Measurements from ENCODE around the gene GP1BA.
A peak's percentile ranks its signal among the peaks of the same experiment; 100 is the strongest.

The GP1BA gene

GRCh38 chr17:4980644-4981216, 48.7 kb downstream of the GP1BA start:
- peak overlapping the region in 1 of 2 experiments; percentile 3 for H3K4me3 ChIP-seq (ENCODE audit: low read depth in 1 of 2, low read length in 1 of 2)
- peak; percentile 79 for TF ChIP-seq CTCF (IDR thresholded peaks at IDR 0.05)
- peaks cover 72% of the 10 kb centered on the region for H3K36me3 ChIP-seq
- peaks cover 39 to 44% of the 10 kb centered on the region in 2 experiments for H3K4me1 ChIP-seq (ENCODE audit: control insufficient read depth in 1 of 2, insufficient read depth in 1 of 2, low read depth in 1 of 2, low read length in 1 of 2)
- no peaks in the 10 kb centered on the region for H3K9me3 ChIP-seq
- H3K27ac ChIP-seq: peak overlapping the region; percentile 96
- no peaks in the 10 kb centered on the region for H3K27me3 ChIP-seq

GRCh38 chr17:4982305-4982704, 50.2 kb downstream of the GP1BA start:
- H3K9me3 ChIP-seq: no peaks in the 10 kb centered on the region
- H3K4me3 ChIP-seq (ENCODE audit: low read depth in 1 of 2, low read length in 1 of 2): no peak overlapping the region
- H3K36me3 ChIP-seq: peaks cover 56% of the 10 kb centered on the region
- H3K27me3 ChIP-seq: no peaks in the 10 kb centered on the region
- no peak for TF ChIP-seq CTCF (IDR thresholded peaks at IDR 0.05)
- H3K4me1 ChIP-seq (ENCODE audit: control insufficient read depth in 1 of 2, insufficient read depth in 1 of 2, low read depth in 1 of 2, low read length in 1 of 2): peaks cover 53 to 59% of the 10 kb centered on the region in 2 experiments
- H3K27ac ChIP-seq: peak overlapping the region; percentile 96
